Esophagus muscularis mucosa (tissue), 3 donors: Measurements from ENCODE around the gene RAB18.

Experiments
- CTCF ChIP-seq, 3 experiments: fragments of 200-600 bp in 2 of 3; fragments of 450-650 bp in 1 of 3; sonication (generic) in 2 of 3; IDR thresholded peaks; one replicate each; pipeline ENCODE4 v1.5.1; 2017 to 2019; ENCODE audit warnings: antibody characterized with exemption in 3 of 3, mild to moderate bottlenecking in 2 of 3, moderate library complexity in 1 of 3
- POLR2A ChIP-seq: fragments of 450-650 bp; IDR thresholded peaks from one replicate; pipeline ENCODE4 v1.6.1; 2017; ENCODE audit warnings: antibody characterized with exemption, moderate library complexity, mild to moderate bottlenecking, low read depth

- no peak for TF ChIP-seq CTCF (IDR thresholded peaks at IDR 0.05)
- no peak for TF ChIP-seq POLR2A
These were observed 31.2 kb downstream of the RAB18 start for GRCh38 chr10:27535317-27535716.
